Hematopoietic multipotent progenitor cell treated with erythropoietin and hydrocortisone succinate and interleukin-3 and kit ligand, for 6 days (in vitro differentiated cells): ENCODE results near the gene TRAPPC14.

Experiments
- DNase-seq: peaks from one replicate; pipeline ENCODE4 v3.0.0-alpha.2; 2015

TRAPPC14 gene

DNA sequence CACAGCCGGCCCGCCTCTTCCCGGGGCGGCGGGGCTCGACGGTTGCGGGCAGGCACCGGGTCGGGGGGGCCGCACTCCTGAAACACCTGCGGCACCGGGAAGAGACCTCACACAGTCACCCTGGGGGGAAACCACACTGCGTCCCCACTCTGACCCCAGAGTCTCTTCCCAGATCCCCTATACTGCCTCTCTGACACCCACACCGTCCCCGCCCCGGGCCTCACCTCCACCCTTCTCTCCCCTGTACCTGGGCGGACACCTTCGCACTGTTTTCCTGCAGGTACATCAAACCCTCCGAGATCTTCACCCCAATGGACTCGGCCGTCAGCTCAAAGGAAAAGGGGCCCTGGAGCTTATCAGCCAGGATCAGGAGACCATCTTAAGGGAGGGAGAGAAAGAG is 13.3 kb upstream of the TRAPPC14 start:
- DNase-seq: no peak

DNA sequence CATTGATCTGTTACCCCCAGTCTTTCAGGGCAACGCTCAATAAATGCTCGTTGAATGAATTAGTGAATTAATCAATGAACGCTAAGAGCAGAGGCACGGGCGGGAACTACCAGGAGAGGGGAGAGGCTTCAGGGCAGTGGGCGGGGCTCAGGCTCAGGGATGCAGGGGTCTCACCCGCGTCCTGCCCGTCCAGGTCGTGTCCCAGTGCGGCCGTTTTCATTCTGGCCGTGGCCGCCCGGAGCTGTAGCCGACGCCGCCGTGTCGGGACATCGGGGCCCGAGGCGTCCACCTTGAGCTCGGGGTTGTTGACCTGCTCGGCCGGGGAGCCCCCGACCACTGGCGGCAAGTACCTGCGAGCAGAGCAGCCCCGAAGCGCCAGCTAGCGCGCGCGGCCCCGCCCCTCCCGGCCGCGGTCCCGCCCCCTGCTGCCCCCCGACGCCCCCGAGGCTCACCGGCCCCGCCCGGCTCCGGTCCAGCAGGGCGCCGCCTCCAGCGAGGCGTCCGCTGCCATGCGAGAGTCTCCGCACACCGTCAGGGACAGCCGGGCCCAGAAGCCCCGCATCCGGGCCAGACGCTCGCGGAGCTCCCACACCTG is 12.7 kb upstream of the TRAPPC14 start:
- no peak for DNase-seq

DNA sequence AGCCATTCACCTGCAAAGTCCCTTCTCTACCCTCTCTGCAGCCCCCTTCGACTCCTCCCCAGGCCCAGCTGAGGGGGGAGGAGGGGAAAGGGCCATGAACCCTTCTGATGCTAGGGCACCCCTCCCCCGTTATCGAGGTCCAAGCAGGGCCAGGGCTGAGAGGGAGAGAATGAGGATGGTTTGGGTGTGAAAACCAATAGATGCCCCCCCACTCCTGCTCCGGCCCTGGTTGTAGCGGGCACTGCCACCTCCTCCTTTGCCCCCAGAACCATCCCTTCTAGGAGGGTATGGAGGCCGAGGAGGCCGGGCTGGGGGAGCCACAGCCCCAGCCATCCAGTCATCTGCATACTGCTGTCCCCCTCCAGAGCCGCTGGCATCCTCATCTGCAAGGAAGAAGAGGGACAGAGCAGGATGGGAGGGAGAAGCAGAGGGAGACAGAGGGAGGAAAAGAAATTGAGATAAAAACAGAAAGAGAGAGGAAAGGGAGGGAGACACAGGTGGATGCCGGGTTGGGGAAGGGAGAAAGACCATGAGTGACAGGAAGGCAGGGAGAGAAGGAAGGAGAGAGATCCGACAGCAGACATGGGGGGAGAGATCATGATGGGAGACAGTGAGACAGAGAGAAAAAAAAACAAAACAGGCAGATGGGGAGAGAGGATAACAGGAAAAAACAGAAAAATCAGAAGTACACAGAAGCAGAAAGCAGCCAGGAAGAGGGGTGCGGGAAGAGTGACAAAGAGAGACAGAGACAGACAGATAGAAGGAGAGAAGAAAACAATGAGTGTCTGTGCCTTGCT is 11.8 kb upstream of the TRAPPC14 start:
- DNase-seq: no peak

DNA sequence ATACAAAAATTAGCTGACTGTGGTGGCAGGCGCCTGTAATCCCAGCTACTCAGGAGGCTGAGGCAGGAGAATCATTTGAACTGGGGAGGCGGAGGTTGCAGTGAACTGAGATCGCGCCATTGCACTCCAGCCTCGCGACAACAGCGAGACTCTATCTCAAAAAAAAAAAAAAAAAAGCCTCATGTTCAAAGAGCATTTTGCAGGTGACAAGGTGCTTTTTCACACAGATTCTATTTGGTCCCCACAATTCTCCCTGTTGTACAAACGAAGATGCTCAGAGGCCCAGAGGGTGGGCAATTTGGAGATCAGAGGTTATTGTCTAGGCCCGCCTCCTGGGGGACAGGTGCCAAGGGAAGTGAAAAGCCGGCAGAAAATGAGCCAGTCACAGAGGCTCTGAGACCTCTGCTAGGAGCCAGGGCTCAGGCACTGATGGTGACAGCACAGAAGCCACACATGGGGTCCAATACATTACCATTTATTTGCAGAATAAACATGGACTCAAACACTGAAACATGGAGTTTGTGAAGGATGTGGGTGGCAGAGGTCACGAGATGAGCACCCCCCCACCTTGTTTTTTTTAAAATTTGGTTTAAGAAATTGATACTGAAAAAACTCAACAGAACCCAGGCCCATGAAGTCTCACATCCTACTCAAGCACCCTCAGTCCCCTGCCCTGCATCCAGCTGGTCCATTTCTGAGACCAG is 10.8 kb upstream of the TRAPPC14 start:
- no peak for DNase-seq

DNA sequence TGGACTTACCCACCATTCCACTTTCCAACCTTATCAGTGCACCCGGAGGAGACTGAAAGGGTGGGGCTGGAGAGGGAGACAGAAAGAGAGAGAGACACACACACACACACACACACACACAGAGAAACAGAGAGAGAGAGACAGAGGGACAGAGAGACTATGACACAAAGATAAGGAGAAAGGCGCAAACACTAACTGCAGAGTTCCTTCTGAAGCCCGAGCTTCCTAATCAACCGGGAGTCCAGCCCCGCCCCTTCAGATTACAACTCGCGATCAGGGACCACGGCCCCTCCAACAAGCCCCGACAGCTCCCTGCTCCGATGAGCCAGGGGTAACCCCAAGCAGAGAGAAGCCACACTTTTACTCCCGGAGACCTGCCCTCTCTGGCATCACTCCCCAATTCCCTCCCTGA is 9.4 kb upstream of the TRAPPC14 start:
- DNase-seq: peak; percentile 75

DNA sequence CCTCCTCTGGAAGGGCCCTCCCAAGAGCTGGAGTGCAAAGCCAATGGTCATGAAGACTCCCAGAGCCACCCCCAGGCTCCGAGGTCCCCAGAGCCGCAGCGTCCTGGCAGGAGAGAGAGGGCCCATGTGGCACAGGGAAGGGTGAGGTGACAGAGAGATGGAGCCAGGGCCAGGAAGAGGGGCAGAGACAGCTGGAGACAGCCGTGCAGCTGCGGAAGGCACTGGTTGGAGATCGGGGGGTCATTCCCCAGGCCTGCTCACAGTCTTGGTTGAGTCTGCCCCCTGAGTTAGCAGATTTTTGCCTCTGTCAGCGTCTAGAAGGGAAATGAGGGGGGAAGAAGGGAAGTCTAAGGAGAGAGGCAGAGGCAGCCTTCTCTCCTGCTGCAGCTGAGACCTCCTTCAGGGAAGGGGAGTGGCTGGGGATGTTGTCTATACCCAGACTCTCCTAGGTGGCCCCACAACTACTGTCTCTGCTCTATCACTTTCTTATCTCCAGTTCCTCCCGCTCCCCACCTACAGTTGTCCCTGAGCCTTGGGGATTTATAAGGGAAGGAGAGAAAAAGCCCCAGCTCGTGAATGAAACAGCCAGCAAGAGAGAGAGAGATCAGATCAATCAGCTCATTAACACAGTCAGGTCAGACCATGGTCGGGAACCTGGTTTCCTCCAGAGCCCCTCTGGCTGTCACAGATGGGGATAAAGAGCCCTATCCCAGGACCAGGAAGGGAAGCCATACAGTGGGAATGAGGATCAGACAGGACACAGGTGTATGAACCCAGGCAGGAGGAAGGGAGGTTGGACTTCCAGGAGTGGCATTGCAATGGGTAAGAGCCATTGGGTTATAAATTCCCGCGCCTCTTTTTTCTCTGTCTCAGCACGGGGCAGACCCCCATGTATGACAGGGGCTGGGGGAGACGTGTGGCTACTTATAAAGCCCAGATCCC is 8.7 kb upstream of the TRAPPC14 start:
- DNase-seq: no peak

DNA sequence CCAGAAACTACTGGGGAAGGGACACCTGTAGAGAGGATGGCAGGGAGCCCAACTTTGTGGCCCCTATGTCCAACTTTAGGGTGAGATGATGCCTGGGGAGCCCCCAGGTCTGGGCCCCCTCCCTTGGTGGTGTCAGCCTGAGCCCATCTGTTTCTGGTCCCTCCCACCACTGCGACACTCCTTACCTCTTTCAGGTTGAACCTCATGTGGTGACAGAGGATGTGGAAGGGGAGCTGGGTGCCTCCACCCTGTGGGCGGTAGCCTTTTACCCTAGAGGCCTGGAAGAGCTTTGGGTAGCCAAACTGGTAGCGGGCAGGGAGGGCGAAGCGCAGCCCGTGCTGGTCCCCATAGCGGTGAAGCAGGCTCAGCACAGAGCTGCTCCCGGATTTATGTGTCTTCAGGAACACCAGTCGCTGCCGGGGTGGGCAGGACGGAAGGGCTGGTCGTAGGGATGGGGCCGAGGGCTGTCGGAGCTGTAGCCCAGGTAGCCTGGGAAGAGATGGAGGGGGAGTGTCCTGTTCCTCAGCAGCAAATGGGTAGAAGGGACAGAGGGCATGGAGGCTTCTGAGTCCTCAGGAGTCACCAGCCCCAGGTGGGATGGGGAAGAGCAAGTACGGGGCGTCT is 7.9 kb upstream of the TRAPPC14 start:
- DNase-seq: no peak

DNA sequence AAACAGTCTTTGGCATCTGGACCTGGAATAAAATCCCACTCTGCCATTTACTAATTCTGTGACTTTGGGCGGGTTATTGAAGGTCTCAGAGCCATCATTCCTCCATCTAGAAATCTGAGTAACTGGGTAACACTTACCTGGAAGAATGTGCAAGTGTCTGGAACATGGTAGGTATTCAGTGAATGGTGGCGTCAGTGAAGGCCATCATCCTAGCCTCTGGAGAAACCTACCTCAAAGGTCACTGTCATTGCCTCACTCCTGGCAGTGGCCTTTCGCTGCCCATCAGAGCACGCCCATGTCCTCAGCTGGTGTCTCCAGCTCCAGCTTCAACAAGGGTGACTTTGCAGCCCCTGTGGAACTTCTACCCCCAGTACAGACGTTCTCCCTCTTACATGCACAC is 5.3 kb upstream of the TRAPPC14 start:
- no peak for DNase-seq

DNA sequence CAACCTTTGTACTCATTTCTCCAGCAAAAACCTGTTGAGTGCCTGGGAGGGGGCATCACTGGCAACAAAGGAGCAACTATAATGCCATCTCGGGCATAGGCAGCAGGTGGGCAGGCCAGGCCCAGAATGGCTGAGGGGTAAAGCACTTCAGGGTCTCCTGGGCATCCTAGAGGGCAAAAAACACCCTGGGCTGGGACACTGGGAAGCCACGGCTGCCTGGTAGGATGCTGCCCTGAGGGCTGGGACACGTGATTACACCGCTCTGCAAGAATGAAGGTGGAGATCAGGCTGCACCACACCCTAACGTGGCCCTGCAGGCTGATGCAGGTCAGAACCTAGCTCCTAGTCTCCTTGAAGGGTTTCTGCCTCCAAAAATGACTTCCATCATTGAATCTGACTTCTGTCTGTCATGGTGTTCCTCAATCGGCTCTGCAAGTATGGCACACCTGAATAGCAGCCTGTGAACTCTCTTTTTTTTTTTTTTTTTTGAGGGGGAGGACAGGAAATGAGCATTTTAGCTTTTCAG is 4.5 kb upstream of the TRAPPC14 start:
- DNase-seq: no peak

DNA sequence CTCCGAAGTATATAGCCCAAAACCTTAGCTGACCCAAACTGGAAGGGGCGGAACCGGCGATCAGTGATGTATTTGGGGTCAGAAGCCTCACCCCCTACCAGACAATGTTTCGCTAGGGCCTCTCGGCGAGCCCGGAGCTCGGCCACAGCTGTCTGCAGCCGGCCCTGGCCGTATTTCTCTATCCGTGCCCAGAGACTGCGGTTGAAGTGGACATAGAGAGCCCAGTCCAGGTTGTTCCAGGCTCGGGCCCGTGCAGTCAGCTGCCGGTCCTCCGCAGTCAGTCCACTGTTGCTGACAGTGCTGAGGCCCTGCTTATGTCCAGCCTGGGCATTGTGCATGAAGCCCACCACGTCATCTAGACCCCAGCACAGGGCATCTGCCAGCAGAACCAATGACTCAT is 1.5 kb upstream of the TRAPPC14 start:
- DNase-seq: no peak

DNA sequence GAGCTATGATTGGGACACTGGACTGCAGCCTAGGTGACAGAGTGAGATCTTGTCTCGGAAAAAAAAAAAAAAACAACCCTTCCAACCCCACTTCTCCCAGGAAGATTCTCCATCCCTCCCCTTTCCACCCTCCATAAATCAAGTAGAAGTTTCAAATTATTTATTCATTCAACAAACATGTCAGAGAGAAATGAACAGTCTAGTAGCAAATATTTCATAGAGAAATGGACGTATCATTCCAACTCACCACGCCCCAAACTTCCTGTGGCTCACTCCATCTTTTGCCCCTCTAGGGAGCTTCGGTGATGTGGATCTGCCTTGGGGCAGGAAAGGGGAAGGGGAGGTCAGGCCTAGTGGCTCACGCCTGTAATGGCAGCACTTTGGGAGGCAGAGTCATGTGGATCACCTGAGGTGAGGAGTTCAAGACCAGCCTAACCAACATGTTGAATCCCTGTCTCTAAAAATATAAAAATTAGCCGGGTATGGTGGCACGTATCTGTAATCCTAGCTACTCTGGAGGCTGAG is 638 bp upstream of the TRAPPC14 start:
- DNase-seq: peak; percentile 25

DNA sequence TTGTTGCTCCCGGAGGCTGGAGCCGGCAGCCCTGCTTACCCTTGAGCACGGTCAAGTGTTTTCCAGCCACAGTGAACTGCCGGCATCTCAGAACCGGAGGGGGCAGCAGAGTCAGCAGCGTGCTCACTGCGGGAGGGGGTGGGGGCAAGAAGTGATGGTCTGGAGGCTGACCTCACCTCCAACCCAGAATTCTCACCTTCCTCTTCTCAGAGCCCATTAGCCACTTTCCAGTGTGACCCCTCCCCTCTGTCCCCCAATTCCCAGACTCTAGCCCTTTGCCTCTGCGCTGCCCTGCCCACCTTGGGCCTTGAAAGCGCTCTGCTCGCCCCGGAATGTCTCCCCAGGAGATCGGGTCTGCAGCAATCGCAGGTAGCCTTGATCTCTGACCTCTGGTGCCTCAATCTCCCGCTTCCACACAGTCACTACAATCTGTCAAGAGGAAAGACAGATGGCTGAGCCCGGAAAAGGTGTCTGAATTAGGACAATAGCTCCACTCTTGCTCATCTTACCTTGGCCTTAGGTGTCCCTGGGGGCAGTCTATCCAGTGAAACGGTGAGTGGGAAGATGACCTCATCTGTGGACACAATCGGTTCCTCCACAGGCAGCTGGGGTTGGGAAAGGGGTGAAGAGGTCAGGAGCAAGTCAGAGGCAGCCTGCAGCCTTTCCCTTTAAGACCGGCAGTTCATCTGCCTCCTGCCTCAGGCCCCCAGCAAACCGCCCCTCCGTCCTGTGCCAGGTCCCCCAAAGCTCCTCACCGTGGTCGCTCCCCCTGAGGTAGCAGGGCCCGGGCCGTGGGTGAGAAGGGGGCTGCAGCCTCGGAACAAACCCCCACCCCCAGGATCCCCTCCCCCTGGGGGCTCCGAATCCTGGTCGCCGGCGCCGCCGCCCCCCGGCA is 942 bp downstream of the TRAPPC14 start:
- DNase-seq: peak; percentile 34

DNA sequence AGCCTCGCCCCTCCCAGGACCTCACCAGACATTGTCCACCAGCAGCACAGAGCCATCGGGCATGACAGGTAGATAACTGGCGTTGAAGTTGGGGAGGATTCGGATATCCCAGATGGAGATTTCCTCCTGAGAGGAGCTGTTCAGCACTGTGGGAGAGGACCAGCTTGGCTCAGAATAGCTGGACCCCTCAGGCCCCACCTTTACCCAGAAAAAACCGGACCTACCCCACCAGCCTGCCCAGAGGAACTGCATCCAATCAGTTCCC is 1.5 kb downstream of the TRAPPC14 start:
- DNase-seq: no peak

DNA sequence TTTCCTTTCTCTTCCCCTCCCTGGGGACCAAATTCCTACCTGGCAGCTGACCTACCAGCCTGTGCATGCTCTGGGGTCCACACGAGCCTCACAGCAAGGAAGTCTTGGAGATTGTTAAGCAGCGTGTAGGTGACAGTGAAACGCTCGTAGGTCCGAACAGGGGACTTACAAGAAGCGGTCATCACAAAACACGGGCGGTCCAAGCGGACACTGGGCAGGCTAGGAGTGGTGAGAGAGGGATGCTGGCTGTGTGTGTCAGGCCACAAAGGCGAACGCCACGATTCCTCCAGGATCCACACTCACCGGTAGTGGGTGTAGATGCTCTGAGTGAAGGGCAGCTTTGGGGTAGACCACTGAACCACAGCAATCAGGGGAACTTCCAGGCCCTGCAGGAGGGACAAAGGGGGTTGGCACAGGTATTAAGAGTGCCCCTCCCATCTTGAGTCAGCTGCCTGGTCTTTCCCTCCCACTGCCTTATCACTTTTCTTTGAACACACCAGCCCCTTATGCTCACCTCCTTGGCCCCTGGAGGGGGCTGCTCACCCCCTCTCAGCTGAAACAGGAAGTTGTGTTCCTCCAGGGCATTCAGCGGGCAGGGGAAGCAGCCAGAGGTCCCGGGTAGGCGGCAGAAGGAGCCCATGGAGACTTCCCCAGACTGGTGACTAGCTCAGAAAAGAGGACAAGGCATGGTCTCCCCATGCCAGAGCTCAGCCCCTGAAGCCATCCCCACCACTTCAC is 2.0 kb downstream of the TRAPPC14 start:
- DNase-seq: peak; percentile 57

DNA sequence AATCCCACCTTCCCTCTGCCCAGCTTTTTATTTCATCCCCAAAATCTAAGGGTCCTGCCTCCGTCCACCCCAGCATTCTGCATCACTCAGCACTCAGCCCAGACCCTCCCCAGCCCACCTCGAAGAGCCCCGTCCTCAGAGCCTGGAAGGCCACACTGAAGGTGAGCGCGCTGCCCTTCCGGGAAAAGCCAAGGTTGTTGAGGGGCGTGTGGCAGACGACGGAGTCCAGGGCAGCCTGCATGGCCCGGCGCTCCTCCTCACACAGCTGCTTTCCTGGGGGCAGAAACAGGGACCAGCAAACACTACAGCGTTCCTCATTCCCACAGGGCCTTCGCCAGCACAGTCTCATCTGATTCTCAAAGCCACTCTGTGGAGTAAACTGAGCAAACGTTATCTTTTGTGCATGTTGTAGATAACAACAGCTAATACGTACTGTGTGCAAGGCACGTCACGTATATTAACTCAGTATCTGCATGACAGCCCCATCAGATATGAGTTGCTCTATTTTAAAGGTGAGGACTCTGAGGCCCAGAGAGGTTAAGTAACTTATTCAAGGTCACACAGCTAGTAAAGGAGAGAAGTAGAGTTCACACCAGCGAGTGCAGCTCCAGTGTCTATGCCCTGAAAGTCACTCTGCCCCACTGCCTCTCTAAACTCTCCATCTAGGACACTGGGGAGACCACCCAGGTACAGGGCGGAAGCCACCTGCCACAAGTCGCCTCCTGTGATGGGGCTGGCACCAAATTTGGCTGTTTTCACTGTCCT is 2.8 kb downstream of the TRAPPC14 start:
- no peak for DNase-seq

DNA sequence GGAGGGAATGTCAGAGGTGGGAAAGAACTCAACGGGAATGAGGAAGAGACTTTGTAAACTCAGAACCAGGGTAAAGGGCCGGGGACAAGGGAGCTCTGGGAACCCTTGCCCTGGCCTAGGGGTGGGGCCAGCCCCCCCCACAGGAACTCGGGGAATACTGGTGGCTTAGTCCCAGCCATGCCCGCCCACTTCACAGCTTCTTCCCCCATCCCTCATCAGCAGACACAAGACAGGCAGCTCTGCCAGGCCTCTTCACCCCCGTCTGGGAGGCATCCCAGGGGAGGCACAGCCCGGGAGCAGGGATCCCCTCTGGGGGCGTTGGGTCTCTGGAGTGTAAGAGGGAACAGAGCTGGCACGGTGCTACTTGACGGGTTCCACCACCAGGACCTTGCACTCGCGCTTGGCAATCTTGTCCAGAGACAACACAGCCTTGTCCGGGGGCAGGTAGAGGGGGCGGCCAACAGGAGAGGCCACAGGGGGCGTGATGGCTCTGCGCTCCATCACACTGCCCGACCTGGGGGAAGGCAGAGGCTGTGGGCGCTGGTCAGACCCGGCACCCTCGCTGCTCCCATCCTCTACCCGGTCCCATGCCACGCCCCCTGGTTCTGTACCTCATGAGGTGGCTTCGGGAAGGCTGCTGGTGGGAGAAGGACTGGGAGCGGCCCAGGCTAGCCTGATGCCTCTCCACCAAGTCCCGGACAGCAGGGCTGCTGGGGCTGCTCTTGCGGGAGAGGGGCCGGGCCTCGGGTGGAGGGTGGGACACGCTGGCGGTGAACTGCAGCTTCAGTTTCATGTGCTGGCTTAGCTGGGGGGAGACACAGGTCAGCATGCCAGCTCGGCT is 3.7 kb downstream of the TRAPPC14 start:
- no peak for DNase-seq

DNA sequence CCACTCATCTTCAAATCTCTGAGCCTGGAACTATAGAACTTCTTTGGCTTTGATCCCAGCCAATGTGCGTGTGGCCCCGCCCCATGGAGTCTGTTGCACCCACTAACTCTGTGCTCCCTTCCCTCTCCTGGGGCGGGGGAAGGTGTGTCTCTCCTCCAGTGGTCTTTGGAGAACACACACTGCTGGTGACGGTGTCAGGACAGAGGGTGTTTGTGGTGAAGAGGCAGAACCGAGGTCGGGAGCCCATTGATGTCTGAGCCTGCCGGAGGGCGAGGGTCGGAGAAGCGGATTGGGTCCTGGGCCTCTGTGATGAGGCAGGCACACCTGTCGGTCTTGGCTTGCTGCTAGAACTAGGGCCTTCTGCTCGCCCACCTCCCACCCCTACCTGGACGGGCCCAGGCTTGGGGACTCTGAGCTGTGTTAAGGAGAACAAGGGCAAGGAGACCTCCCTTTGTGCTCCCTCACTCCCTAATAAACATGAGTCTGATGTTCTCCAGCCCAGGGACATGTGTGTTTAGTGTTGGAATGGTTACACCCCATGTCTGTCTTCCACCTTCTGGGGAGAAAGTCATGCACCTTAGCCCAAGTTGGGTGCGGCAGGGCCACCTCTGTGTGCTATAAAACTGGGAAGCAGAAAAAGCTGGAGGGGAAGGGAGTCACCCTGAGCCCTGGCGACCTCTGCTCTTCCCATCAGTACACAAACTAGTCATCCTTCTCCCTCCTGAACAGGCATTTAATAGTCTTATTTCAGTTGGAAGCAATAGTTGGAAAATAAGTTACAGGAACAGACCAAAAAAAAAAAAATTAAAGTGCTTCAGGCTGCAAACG is 4.6 kb downstream of the TRAPPC14 start:
- peak; percentile 75 for DNase-seq
